HG03025 (cell line): ENCODE results near the gene CREBBP.

Experiments used
- ATAC-seq: cut with Tn5 transposase; IDR thresholded peaks from one replicate; pipeline ENCODE4 v1.9.1; 2021; ENCODE audit warnings: mild to moderate bottlenecking, moderate library complexity; ENCODE audit not compliant: unreplicated experiment, low FRiP score

Gene CREBBP

DNA sequence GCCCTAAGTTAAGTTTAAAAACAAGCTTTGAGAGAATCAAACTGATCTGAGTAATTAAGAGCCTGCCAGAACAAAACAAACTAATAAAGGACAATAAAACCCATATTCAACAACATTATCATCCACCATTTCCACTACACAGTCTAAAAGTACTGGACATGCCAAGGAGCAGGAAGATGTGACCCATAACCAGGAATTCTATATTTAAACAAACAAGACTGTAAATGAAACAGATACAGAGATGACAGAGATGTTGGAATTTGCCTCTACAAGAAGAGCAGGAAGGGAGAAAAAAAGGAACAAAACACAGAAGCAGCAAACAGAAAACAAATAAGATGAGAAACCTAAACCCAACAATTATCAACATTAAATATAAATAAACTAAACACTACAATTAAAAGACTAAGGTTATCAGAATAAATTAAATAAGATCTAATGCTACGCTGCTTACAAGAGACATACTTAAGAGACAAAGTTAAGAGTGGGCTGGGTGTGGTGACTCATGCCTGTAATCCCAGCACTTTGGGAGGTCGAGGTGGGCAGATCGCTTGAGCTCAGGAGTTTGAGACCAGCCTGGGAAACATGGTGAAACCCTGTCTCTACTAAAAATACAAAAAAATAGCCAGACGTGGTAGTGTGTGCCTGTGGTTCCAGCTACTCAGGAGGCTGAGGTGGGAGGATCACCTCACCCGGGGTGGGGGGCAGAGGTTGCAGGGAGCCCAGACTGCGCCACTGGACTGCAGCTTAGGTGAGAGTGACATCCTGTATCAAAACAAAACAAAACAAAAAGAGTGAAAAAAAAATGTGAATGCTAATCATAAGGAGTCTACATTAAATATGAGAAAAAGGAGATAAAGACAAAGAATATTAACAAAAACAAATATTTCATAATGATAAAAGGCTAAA lies 50.6 kb downstream of the CREBBP start:
- ATAC-seq, result no peak

DNA sequence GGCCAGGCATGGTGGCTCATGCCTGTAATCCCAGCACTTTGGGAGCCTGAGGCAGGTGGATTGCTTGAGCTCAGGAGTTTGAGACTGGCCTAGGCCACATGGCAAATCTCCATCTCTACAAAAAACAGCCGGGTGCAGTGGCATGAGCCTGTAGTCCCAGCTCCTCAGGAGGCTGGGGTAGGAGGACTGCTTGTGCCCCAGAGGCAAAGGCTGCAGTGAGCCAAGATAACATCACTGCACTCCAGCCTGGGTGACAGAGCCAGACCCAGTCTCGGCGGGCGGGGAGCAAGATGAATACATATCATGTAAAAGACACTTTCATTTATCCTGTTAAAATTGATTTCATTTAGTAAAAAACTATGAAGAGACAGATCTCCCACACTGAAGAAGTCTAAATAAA lies 54.6 kb downstream of the CREBBP start:
- no peak for ATAC-seq

DNA sequence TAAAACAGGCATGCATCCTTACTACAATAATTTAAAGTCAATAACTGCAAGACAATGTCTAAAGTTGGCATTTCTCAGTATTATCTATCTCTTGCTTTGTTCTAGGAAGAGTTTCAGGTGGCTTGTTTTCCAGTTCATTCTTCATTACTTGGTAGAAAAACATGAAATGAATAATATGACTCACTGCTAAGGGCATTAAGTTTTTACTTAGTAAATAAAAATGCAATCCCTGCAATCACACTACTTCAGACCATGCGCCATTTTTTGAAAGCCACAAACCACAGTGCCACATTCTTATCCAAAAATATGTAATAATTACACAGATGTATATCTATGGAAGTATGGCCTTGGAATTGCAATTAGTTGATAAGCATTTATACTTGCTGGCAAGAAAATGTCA lies 55.4 kb downstream of the CREBBP start:
- ATAC-seq, result no peak

DNA sequence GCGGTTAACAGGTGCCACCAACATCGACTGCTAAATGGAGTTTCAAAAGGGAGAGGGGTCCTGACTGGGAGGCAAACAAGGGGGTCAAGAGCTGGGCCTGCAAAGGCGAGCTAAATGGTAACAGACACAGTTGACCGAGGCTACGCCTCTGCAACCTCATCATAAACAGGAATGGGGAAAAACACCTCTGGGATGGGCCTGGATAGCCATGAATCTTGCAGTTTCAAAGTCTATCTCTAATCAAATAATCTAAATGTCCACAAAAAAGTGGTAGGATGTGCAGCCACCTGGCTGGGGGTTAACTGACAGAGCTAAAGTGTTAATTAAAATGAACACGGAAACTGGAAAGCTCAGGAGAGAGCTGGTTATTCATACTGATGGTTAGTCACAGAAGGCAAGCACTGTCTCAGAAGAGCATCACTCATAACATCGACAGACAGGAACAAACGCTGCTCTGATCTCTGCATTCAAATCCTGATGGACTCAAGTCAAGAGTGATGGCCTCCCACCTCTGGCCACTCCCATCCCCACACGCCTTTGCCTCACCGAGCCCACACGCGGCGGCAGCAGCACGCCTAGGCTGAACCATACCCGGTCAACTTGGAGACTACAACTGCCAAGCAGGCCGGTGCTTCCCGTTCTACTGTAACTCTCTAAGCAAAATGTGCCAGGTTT lies 56.3 kb downstream of the CREBBP start:
- no peak for ATAC-seq

DNA sequence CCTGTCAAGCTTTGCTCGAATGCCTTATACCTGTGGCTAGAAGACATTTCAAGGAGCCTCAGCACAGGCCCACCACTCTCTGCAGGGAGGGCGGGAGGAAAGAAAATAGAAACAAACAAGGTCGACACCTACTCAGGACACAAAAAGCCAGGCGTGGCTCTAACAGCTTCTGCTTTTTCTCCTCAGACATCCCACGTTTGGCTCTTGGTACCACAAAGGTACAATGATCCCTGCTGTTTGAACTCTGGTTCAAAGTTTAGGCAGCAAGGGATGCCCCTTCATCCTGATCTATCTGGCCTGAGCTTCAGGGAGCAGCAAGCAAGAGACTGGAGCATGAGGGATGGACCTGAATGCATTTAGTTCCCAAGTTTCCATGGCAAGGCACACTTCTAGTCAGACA lies 57.1 kb downstream of the CREBBP start:
- no peak for ATAC-seq

DNA sequence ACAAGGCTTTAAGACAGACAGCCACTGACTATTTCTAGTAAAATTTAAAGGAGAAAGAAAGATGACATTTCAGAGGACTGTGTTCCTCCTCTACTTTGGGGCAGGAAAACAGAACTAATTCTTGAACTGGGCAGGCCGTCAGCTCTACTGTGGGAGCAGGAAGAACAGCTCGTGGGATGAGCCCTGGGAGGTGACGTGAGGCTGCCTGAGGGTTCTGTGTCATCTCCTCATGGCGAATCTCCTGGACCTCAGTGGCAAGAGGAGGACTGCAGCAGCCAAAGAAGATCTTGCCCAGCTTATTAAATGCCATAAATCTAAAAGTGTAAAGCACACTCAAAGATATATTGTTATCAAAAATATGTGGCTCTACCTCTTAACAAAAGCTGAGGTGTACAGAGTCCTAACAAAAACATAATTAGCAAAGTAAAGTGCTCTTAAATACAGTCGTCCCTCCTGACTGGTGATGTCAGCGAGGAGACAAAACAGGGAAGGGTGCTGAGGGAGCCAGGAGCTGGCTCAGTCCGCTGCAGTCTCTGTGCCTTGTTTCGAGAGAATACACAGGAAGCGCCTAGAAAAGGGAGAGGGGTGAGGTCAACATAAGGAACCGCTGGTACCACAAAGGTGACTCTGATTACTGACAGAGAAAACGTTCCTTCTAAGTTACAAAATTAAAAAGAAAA lies 58.0 kb downstream of the CREBBP start:
- no peak for ATAC-seq

DNA sequence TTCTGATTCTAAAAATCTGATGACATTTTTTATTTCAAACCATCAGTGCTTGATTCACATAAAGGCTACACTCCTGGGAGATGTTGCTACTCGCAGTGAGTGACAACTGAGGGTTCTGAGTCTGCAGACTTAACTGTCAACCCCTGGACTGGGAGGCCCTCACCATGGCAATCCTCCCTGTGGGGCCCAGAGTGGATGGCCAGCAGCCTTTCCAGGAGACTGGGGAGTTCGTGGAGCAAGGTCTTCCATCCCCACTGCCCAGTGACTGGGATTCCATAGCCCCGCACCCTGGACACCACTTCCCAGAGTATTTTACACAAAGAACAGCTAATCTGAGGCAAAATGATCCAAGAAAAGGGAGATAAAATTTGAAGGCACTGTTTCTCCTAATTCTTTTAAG lies 59.3 kb downstream of the CREBBP start:
- ATAC-seq, result no peak

DNA sequence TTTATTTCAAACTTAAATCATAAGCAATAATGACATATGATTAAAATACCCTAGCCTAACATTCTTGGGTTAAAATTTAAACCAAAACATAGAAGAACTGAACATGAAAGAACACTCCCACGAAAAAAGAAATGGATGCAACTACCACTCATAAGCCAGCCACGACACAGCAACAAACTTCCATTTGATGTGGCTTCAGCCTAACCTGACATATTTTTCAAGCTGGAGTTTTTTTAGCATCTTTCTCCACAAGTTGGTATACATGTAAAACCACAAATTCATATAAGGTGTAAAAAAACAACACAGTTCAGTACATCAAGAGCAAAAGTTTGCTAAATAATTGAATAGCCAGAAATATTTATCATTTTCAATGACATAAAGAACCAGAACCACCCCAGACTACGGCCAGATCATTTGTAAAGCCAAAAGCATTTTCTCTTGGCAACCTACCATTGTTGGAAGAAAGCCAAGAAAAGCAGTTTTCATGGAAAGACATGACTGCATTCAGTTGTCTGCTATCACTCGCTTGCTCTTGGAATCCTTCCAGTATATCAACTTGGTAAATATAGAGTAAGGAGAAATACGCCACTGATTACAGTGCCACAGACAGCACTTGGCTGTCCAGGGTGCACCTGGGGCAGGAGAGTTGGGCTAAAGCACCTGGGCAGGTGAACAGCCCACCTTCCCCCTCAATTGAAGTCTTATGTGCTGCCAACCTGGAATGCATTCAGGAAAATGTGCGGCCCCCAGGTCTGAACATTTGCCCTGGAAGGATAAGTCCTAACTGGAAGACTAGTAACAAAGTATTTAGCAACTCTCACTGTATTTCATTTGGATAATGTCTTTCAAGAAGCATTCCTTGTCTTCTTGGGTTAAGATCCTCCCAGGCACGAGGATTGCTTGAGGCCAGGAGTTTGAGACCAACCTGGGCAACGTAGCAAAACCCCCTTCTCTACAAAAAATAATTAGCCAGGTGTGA lies 60.5 kb downstream of the CREBBP start:
- no peak for ATAC-seq

DNA sequence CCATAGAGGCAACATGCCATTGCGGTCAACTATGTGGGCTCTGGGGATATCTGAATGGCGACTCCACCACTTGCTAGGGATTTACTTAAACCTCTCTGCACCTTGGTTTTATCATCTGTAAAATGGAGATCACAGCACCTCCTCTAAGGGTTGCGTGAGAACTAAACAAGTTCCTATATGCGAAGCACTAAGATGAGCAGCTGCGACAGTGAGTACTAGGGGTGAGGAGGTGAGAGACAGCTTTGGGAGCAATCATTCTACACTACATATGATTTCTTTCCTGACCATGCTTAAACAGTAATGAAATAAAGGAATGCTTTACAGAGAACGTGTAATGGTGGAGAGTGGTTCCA lies 61.4 kb downstream of the CREBBP start:
- ATAC-seq, result no peak

DNA sequence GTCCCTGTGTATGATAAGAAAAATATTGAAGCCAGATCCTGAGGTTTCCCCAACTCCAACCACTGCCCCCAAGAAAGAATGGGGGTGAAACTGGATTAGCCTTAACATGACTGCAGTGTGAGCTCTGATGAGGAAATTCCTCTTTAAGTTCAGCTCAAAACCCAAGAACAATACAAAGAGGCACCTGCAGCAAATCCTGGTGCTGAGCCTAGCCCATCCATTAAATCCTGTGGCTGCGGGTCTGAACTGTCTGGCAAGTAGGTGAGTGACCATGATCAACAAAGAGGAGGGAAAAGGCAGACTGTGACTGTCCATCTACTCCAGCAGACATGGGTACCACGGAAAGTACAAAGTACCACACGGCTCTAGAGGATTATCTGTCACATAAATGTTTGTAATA lies 64.2 kb downstream of the CREBBP start:
- ATAC-seq, result no peak

DNA sequence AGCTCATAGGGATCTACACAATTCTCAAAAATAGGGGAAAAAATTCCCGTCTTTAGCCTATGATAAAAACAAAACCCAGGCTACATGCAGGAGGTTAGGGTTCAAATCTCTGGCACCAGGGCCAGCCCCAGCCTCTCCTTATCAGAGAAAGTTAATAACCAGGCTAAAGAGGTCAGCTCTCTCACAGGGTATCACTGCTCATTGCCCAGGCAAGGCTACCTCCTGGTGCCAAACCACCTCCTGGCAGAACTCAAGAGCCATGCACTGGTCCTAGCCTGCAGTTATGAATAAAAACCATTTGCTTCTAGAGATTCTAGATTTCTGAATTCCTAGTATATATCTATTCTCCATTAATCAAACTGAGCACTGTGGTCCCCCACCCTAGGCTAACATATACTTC lies 65.8 kb downstream of the CREBBP start:
- no peak for ATAC-seq

DNA sequence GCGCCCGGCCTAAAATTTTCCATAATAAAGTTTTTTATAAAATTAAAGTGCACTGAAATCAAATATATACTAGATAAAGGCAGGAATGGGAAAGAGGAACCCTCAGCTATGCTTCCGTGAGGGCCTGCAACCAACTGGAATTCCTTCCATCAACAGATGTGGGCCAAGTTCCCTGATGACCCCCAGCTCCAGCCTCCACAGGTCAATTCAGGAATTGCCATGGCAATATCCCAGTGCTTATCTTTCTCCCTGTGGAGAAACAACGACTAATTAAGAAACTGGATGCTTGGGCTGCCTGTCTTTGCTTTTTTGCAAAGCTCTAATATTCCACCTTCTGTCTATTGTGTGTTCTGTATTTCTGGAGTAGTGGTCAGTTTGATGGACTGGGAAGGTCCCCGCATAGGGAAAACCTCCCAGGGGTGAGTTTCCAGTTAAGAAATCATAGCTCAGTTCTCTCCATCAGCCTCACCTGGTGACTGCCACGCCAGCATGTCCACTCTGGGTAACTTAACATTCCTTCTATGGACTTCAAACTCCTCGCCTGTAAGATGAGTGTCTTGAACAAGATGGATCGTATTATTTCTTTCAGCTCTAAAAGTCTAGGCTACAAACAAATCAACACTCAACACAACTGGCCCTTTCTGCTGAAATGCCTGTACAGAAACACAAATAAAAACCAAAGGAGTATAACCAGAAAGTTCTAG lies 67.9 kb downstream of the CREBBP start:
- ATAC-seq, result no peak

DNA sequence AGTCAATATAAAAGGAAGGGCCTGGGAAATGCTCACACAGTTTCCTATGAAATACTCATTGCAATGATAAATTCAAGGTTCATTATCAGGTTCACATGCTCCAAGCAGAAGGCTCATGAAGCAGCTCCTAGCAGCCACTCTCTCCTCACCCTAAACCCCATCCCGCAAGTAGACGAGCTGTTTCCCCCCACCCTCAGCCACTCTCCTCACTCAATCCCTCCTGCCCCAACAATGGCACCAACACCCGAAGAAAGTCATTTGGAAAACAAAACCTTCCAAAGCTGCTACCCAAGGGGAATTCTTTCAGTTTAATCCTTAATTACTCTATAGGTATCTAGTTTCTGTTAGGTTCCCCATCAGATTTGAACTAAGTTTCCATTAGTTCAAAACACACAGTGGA lies 69.7 kb downstream of the CREBBP start:
- ATAC-seq, result no peak

DNA sequence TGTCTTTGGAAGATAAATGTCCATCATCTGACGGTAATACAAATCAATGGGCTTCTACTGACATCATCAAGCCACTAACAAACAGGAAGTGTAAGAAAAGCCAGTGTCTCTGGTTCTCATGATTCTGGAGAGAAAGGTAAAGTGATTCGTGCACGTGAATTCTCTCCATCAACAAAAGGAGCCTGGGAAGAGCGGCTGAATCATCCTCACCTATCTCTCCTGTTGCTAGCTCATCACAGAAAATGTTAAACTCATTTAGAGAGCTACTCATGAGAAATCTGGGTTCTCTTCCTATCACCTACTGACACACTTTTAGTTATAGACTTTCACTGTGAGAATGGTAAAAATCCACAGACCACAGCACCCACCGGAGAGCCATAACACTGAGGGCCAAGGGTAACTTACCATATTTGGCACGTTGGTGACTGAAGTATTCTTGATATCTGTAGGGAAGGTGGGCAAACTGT lies 70.3 kb downstream of the CREBBP start:
- no peak for ATAC-seq

DNA sequence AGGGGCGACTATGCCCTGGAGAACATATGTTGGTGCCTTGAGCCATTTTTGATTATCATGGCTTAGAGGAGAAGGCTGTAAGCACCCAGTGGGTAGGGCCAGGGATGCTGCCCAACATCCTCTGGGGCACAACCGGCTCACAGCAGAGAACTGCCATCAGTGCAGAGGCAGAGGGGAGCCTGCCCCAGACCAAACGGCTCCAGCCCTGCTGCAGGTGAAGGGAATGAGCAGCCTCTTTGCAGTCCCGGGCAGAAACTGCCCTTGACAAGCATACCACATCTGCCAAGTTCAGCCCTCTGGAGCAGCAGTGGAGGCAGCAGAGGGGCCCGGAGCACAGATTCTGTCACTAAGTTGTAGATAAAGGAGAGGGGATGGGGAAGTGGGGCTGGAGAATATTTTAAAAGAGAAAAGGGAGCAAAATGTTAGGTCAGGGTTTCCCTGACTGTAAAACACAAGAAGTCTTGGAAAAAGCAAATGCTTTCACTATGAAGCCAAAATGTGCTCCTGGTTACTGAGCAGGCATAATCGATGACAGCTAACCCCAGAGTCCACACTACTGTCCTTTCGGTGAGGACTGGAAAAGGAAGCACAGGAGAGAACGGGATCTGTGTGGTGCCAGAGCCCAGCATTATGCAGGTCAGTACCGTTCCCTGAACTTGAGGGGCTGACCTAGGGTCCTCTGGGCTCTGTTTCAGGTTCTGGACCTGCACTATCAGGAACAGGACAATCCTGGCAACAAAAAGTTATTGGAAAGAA lies 72.0 kb downstream of the CREBBP start:
- no peak for ATAC-seq

DNA sequence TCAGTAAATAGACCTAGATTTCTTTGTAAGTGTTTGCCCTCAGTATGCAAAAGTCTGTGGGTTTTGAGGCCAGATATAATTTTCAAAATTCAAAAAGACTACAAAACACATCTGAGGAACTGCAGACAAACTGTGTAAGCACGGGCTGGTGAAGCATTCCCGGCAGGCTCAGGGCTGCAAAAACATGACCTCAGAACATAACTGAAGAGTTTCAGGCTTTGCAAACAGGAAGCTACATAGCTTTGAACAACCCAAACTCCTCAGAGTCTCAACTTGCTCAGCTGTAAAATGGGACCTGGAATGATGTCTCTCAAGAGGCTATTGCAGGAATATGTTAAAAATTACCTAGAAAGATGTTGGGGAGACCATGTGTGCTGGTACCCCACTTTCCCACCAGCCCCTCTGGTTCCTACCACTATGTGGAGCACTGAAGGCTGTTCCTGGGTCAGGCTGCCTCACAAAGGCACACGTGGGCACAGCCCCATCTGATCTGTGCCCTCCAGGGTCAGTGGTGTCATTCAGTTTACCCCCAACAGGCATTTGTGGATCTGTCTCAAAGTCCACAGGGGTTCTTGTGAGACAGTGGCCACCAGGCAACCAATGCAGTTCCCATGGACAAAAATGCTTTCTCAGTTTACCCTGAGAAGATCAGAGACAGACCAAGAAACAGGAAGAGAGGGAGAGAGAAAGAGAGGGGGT lies 72.9 kb downstream of the CREBBP start:
- no peak for ATAC-seq

DNA sequence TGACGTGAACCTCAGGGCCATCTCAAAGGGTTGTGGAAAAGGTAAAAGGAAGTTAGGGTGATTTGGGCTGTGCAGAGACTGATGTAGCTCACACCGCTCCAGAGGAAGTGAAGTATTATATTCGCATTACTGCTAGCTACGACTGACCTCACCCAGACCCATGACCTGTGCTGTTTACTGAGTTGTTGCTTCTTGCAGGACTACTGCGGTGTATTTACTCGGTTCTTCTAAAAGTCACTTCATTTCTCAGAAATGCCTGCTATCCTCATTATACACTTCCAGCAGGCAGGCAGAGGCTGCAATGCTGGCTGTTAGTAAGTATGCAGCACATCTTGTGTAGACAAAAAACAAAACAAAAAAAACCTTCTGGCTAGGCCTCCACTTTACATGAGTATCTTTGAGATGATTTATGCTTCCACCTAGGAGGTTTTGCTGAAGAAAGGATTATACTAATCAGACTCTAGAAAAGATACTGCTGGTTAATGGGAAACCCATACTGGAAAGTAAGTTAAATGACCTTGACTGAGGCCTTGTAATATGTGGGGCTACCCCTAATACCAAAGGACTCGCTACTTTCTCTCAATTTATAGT lies 76.0 kb downstream of the CREBBP start:
- ATAC-seq, result no peak
